Eye (tissue), 1 donor: ENCODE results near the gene PLK2.

ENCODE experiments used
- DNase-seq: peaks from one replicate; pipeline ENCODE4 v3.0.0-alpha.2; 2015

Gene PLK2

GRCh38 chr5:58447226-58447625 is 12.7 kb downstream of the PLK2 start:
- no peak for DNase-seq

DNA sequence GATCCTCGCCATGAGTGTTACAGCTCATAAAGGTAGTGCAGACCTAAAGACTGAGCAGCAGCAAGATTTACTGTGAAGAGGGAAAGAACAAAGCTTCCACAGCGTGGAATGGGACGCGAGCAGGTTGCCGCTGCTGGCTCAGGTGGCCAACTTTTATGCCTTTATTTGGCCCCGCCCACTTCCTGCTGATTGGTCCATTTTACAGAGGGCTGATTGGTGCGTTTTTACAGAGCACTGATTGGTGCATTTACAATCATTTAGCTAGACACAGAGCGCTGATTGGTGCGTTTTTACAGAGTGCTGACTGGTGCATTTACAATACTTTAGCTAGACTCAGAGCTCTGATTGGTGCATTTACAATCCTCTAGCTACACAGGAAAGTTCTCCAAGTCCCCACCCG is 13.9 kb downstream of the PLK2 start:
- DNase-seq = no peak

DNA sequence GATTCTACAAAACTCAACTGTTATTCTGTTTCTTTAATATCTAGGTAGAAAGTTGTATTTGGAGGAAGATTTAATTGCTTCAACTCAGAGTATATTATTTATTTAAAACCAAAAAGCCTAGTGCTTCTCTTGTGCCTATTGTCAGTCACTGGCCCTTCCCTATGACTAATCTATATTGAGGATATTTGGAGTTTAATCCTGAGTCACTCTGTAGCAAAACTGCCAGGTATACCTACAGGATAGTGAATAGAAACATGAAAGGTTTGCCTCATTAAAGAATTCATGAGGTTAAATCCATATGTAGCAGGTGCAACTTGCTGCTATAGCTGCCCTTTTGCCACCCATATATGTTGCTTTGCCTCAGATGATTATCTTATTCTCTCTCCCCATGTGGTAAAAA is 15.1 kb downstream of the PLK2 start:
- DNase-seq = no peak

- DNase-seq = no peak
Observed at GRCh38 chr5:58440901-58441460, 18.9 kb downstream of the PLK2 start.

DNA sequence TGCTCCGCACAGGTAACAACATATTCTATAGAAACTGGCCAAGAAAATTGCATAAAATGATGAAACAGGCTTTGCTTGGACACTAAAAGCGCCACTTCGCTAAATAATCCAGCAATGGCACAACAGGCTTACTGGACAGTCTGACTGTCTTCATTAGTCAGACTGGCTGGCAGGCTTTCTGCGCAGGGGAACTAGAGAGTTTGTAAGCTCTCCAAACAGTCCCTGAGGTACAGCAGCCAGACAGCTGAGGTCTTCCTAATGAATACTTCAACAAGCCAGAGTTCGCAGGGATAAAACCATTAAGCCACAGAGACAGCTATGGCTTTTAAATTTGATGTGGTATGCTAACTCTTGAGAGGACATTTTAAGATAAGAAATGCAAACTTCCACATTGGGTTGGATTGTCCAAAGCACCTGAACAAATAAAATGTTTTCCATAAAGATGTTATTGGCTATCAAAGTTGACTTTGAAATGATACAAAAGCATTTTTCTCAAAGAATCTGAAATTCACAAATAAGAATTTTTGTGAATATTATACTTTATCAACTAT is 20.7 kb downstream of the PLK2 start:
- DNase-seq = peak; percentile 61

DNA sequence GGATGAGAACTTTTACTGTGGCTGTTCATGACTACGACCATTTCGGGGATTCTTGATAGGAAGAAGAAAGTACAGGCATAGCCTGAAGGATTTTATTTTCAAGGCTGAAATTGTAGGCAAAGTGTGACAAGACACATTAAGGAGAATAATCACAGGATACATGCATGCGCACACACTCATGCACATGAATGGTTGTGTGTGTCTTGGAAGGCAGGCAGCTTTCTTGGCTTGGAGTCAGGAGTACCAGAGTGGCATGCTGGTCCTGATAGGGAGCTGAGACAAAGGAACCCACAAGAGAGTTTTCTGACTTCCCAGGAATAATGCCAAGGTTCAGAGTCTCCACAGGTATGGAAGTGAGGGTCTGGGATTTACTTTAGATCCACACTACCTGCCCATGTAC is 22.2 kb downstream of the PLK2 start:
- no peak for DNase-seq

- DNase-seq = no peak
Observed at GRCh38 chr5:58431832-58432231, 28.1 kb downstream of the PLK2 start.

GRCh38 chr5:58412932-58413331 is 47.0 kb downstream of the PLK2 start:
- peak; percentile 8 for DNase-seq

DNA sequence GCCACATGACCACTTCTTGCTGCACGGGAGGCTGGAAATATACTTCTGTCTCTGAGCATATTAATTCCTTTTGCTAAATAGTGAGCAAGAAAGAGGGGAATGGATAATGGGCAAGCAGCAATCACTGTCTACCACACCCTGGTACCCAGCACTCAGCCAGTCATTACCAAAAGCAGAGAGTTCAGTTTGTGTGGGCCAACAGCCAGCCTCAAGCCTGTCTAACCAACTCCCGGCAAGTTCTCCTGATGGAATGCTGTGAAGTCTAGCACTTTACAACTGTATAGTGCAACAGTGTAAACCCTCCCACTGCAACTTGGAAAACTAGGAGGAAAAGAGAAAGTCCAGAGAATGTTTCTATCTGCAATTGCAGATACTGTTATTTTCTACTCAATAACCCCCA is 47.8 kb downstream of the PLK2 start:
- no peak for DNase-seq

GRCh38 chr5:58411372-58411771 is 48.5 kb downstream of the PLK2 start:
- DNase-seq = peak; percentile 3

DNA sequence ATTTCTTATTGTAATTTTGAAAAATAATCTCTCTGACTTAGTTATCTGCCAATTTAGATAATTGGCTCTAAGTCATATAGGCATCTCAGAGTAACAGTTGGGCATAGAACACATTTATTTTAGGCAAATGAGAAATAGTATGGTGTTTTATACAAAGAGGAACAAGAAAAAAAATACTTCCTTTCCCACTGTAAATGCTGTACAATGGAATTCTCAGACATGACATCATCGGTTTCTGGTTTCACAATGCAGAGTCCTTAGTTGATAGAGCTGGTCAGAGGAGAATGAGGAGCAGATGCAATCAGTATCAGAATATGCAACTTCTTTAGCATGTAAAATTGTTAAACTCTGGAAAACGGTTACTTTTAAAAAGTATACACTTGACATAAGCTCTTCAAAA is 49.4 kb downstream of the PLK2 start:
- DNase-seq = peak; percentile 67

DNA sequence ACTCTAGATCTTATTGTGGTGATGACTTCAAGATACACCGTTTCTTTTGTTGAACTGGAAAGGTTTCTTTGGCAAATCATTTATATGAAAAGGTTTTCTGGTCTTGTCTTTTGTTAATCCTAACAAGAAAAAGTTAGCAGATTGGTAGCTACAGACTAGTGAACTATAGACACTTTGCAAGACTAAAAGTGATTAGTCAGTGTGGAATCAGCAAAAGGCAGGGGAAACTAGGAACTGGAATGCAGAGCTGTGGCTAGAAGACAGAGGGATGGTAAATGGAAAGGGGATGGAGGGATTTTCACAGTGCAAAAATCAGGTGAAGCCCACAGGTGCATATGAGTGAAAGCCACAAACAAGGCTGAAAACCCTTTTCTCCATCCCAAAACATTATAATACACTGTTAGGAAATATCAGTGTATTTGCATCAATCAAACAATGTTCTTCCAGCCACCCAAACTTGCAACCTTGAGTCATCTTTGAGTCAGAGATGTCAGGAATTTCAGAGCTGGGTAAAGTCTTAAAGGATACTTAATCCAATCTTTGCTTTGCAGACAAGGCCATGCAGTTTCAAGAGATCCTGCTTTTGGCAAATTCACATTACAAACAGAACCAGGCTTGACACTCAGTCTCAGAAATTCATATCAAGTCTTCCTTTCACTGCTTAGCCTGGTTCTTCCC is 52.7 kb downstream of the PLK2 start:
- no peak for DNase-seq

DNA sequence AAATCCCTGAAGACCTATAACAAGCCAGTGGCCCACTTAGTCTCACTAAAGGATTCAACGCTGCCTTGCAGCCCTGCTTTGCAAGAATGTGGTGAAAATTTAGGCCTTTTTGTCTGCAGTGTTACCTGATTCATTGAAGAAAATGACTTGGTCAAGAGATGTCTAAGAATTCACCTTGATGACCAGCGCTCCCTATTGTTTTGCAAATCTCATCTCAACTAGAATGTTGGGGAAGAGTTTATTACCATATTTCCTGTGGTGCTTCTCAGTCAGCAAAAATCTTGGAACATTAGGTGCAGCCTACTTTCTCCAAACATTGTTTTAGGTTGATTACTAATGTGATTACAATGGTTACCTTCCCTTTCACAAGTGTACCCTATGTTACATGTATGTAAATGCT is 53.5 kb downstream of the PLK2 start:
- DNase-seq = no peak

DNA sequence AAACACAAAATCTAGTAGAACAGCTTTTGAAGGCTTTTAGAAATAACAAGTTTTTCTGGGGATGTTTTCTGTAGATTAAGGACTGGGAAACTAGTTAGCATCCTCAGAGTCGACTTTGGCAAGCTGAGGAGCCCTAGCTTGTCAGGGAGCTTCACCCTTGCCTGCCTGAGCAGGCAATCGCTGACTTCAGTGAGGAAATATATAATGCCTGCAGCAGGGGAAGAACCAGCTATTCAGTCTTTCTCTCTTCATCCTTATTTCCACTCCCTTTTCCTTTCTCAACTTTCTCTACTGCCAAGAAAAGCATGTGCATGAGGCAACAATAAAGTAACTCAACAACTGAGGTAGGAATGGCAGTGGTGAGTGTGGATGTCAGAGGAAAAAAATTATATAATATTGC is 54.7 kb downstream of the PLK2 start:
- DNase-seq = no peak

DNA sequence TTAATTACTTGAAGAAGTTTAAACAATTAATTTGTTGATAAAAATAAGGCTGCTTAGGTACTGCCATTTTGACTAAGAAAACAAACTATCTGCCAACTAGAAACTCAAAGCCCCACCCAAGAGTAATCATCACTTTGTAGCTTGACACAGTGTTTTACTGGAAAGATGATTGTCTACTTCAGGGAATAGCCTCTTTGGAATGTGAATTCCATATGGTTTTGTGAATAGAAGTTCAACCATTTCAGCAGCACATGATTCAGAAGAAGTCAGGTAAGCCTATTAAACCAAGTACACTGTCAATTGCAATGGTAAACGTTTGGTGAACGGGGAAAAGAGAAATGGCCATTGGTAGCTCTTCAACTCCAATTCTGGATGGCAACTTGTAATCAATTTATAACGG is 55.2 kb downstream of the PLK2 start:
- no peak for DNase-seq
